HepG2 (cell line): ENCODE measurements around the gene TBC1D14. TPM values are rescaled to one million over a fixed set of nuclear protein-coding genes. Genes with fewer than 3 reads are reported as not detected.

Experiments used
- CHD2 ChIP-seq: IDR thresholded peaks from 2 replicates; pipeline ENCODE4 v1.6.1; 2011; ENCODE audit warnings: low read depth, low read length, improper control_type of control experiment
- EHMT2 ChIP-seq: fragments of 200-600 bp; sonication (generic); IDR thresholded peaks from 2 replicates; pipeline ENCODE4 v1.7.0; 2017; ENCODE audit warnings: antibody characterized with exemption, low read depth, low read length, borderline replicate concordance
- HOXD1 ChIP-seq: sonication (generic); formaldehyde crosslinking; IDR thresholded peaks from 2 replicates; pipeline ENCODE4 v1.5.0; 2020; ENCODE audit warnings: missing genetic modification reagents
- IKZF1 ChIP-seq: fragments of 450-650 bp; IDR thresholded peaks from 2 replicates; pipeline ENCODE4 v1.7.1; 2016
- PHF20 ChIP-seq: sonication (generic); formaldehyde crosslinking; IDR thresholded peaks from 2 replicates; pipeline ENCODE4 v1.5.0; 2020; ENCODE audit warnings: mild to moderate bottlenecking, missing genetic modification reagents
- PTBP1 ChIP-seq: fragments of 200-400 bp; formaldehyde crosslinking; IDR thresholded peaks from 2 replicates; pipeline ENCODE4 v1.6.1; 2018; ENCODE audit warnings: low read length, low read depth; ENCODE audit not compliant: poor library complexity, severe bottlenecking
- SETDB1 ChIP-seq: sonication (generic); formaldehyde crosslinking; IDR thresholded peaks from 2 replicates; pipeline ENCODE4 v1.5.1; 2020; ENCODE audit warnings: missing genetic modification reagents, mild to moderate bottlenecking, borderline replicate concordance
- SNAPC2 ChIP-seq: sonication (generic); formaldehyde crosslinking; IDR thresholded peaks from 2 replicates; pipeline ENCODE4 v1.8.1; 2022; ENCODE audit warnings: mild to moderate bottlenecking, missing genetic modification reagents
- YY1 ChIP-seq: IDR thresholded peaks from 2 replicates; pipeline ENCODE4 v1.6.1; 2011; ENCODE audit warnings: low read length, low read depth, moderate library complexity, mild to moderate bottlenecking; ENCODE audit not compliant: insufficient read depth, insufficient replicate concordance
- ZFP36L1 ChIP-seq: sonication (generic); formaldehyde crosslinking; IDR thresholded peaks from 2 replicates; pipeline ENCODE4 v1.8.0; 2022; ENCODE audit warnings: mild to moderate bottlenecking, missing genetic modification reagents, moderate library complexity
- ZNF10 ChIP-seq: sonication (generic); formaldehyde crosslinking; IDR thresholded peaks from 2 replicates; pipeline ENCODE4 v1.4.0; 2020; ENCODE audit warnings: mild to moderate bottlenecking, low read depth, missing genetic modification reagents, borderline replicate concordance
- ZNF292 ChIP-seq: sonication (generic); formaldehyde crosslinking; IDR thresholded peaks from 2 replicates; pipeline ENCODE4 v1.8.1; 2022; ENCODE audit warnings: mild to moderate bottlenecking, low read depth, missing genetic modification reagents, borderline replicate concordance
- ZNF557 ChIP-seq: sonication (generic); formaldehyde crosslinking; IDR thresholded peaks from 2 replicates; pipeline ENCODE4 v1.4.0; 2020; ENCODE audit warnings: missing genetic modification reagents
- ZNF598 ChIP-seq: sonication (generic); formaldehyde crosslinking; IDR thresholded peaks from 2 replicates; pipeline ENCODE4 v1.5.1; 2020; ENCODE audit warnings: mild to moderate bottlenecking, missing genetic modification reagents, borderline replicate concordance
- polyA plus RNA-seq, 8 experiments: library from polyadenylated mRNA; depleted of rRNA in 3 of 8; stranded (reverse) in 7 of 8; unstranded in 1 of 8; fragments of >200 nt; fragmentation: Illumina TruSeq in 4 of 8; extraction: Trizol in 4 of 8; gene quantifications; 2 replicates each; pipeline versions ENCODE4 v1.2.1 to v1.2.3, GENCODE V29; 2011 to 2016; ENCODE audit warnings: low read depth in 4 of 8, missing spikeins in 1 of 8, mixed read lengths in 1 of 8; ENCODE audit not compliant: insufficient read depth in 1 of 8
- total RNA-seq, 5 experiments: library from RNA; depleted of rRNA; stranded (reverse); fragments of >200 nt; fragmentation: Illumina TruSeq; extraction: Trizol; gene quantifications; 2 replicates each; pipeline ENCODE4 v1.2.3, GENCODE V29; 2016; ENCODE audit warnings: low read depth in 1 of 5
- TF ChIP-seq, protein P1 (sequence below): sonication (generic); formaldehyde crosslinking; IDR thresholded peaks from 2 replicates; pipeline ENCODE4 v1.4.0; 2020; ENCODE audit warnings: mild to moderate bottlenecking, missing genetic modification reagents, borderline replicate concordance
- TF ChIP-seq, protein P2 (sequence below): sonication (generic); formaldehyde crosslinking; IDR thresholded peaks from 2 replicates; pipeline ENCODE4 v1.8.0; 2022; ENCODE audit warnings: mild to moderate bottlenecking, missing genetic modification reagents
- TF ChIP-seq, protein P3 (sequence below): sonication (generic); formaldehyde crosslinking; conservative IDR thresholded peaks from 2 replicates; pipeline ENCODE4 v1.5.0; 2020; ENCODE audit warnings: missing genetic modification reagents
- TF ChIP-seq, protein P4 (sequence below): sonication (generic); formaldehyde crosslinking; IDR thresholded peaks from 2 replicates; pipeline ENCODE4 v1.4.0; 2020; ENCODE audit warnings: mild to moderate bottlenecking, missing genetic modification reagents

Gene TBC1D14
- total and polyA plus RNA-seq, 2 of the 13 experiments (the other 11 are each of a cell fraction or from before 2014, with no cell fraction given): 29.5 to 46.5 TPM

DNA sequence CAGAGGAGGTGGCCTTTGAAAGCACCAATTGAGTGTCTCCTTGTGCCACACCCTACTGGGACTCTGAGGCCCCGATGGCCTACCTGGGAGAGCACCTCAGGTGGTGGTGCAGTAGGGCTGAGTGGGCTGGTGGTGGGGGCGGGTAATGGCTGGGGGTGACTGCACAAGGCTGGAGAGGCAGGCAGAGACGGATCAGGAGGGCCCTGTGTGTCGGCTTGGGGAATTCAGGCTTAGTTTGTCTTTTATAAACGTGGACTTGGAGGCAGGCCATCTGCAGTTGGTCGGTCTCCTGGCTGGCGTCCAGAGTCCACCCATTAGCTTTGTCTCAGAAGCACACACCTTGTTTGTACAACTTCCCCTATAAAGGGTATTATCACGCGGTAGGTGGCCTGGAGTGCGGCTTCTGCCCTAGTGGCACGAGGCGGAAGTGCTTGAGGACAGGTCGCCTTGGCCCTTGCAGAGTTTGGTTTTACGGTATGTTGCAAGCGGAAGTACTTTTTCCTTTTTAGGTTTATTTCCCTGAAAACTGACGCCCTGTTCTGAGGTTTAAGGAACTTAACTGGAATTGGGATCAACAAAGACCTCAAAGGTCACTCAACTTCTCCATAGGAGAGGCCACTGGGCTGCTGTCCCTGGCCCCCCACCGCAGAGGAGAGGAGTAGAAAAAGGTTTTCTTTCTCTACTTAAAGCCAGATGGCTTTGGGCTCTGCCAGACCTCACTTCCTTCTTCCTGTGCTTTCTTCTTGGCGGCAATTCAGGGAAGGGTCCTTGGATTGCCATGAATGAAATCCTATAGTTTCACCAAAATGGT lies 8.0 kb downstream of the TBC1D14 start (continued):
- TF ChIP-seq HOXD1 (CRISPR knock-in tag) (peak; percentile 92), ZNF557 (peak; percentile 90; the same call in 1 of the 2 replicates), ZNF598 (CRISPR knock-in tag) (peak; percentile 91; the same call in 1 of the 2 replicates), PTBP1 (no peak), ZFP36L1 (peak; percentile 97), EHMT2 (no peak), CHD2 (no peak), ZNF292 (CRISPR knock-in tag) (peak; percentile 73; the same call in 1 of the 2 replicates), YY1 (peak; percentile 22), SNAPC2 (CRISPR knock-in tag) (peak; percentile 93), ZNF10 (CRISPR knock-in tag) (no peak), PHF20 (peak; percentile 62; the same call in 1 of the 2 replicates), SETDB1 (CRISPR knock-in tag) (no peak), IKZF1 (no peak)
- TF ChIP-seq, protein P1, sequence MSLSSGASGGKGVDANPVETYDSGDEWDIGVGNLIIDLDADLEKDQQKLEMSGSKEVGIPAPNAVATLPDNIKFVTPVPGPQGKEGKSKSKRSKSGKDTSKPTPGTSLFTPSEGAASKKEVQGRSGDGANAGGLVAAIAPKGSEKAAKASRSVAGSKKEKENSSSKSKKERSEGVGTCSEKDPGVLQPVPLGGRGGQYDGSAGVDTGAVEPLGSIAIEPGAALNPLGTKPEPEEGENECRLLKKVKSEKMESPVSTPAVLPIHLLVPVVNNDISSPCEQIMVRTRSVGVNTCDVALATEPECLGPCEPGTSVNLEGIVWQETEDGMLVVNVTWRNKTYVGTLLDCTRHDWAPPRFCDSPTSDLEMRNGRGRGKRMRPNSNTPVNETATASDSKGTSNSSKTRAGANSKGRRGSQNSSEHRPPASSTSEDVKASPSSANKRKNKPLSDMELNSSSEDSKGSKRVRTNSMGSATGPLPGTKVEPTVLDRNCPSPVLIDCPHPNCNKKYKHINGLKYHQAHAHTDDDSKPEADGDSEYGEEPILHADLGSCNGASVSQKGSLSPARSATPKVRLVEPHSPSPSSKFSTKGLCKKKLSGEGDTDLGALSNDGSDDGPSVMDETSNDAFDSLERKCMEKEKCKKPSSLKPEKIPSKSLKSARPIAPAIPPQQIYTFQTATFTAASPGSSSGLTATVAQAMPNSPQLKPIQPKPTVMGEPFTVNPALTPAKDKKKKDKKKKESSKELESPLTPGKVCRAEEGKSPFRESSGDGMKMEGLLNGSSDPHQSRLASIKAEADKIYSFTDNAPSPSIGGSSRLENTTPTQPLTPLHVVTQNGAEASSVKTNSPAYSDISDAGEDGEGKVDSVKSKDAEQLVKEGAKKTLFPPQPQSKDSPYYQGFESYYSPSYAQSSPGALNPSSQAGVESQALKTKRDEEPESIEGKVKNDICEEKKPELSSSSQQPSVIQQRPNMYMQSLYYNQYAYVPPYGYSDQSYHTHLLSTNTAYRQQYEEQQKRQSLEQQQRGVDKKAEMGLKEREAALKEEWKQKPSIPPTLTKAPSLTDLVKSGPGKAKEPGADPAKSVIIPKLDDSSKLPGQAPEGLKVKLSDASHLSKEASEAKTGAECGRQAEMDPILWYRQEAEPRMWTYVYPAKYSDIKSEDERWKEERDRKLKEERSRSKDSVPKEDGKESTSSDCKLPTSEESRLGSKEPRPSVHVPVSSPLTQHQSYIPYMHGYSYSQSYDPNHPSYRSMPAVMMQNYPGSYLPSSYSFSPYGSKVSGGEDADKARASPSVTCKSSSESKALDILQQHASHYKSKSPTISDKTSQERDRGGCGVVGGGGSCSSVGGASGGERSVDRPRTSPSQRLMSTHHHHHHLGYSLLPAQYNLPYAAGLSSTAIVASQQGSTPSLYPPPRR (CRISPR knock-in tag): peak; percentile 99
- TF ChIP-seq, protein P2, sequence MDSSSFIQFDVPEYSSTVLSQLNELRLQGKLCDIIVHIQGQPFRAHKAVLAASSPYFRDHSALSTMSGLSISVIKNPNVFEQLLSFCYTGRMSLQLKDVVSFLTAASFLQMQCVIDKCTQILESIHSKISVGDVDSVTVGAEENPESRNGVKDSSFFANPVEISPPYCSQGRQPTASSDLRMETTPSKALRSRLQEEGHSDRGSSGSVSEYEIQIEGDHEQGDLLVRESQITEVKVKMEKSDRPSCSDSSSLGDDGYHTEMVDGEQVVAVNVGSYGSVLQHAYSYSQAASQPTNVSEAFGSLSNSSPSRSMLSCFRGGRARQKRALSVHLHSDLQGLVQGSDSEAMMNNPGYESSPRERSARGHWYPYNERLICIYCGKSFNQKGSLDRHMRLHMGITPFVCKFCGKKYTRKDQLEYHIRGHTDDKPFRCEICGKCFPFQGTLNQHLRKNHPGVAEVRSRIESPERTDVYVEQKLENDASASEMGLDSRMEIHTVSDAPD (CRISPR knock-in tag): peak; percentile 78
- TF ChIP-seq, protein P3, sequence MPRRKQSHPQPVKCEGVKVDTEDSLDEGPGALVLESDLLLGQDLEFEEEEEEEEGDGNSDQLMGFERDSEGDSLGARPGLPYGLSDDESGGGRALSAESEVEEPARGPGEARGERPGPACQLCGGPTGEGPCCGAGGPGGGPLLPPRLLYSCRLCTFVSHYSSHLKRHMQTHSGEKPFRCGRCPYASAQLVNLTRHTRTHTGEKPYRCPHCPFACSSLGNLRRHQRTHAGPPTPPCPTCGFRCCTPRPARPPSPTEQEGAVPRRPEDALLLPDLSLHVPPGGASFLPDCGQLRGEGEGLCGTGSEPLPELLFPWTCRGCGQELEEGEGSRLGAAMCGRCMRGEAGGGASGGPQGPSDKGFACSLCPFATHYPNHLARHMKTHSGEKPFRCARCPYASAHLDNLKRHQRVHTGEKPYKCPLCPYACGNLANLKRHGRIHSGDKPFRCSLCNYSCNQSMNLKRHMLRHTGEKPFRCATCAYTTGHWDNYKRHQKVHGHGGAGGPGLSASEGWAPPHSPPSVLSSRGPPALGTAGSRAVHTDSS (CRISPR knock-in tag): no peak
- TF ChIP-seq, protein P4, sequence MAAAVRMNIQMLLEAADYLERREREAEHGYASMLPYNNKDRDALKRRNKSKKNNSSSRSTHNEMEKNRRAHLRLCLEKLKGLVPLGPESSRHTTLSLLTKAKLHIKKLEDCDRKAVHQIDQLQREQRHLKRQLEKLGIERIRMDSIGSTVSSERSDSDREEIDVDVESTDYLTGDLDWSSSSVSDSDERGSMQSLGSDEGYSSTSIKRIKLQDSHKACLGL: peak; percentile 51; the same call in 1 of the 2 replicates
